Measurements from ENCODE around the gene NBEA.

Gene NBEA

DNA sequence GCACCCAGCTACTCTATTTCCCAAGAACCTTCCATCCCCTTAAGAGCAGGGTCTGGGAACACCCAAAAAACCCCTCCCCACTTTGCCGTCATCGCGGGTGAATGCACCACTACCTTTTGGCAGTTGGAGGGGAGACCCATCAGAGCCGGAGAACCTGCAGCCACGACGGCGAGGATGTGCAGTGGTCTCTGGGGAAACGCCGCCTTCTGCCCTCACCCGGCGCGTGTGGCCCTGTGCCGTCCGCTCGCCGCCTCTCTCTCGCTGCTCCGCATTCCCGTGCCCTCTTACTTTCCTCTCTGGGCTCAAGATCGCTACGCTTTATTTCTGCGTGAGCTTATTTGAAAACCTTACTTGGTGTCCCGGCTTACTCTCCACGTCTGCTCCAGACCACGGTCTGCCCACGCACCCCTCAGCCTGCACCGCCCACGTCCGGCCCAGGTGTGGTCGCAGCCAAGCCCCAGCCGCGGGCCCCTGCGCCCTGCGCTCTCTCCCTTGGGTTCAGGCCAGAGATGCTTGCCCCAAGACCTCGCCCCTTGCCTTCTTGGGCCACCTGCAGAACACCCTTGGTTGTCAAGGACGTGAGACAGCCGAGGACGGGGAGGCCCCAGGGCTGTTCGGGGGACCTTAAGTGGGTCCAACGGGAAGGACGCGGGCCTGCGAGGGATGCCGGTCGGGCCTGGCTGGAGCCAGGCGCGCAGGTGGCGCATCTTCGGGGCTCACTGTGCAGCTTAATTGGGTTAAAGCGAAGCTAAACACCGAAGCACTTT is 536.4 kb downstream of the NBEA start:
- no peak for DNase-seq

DNA sequence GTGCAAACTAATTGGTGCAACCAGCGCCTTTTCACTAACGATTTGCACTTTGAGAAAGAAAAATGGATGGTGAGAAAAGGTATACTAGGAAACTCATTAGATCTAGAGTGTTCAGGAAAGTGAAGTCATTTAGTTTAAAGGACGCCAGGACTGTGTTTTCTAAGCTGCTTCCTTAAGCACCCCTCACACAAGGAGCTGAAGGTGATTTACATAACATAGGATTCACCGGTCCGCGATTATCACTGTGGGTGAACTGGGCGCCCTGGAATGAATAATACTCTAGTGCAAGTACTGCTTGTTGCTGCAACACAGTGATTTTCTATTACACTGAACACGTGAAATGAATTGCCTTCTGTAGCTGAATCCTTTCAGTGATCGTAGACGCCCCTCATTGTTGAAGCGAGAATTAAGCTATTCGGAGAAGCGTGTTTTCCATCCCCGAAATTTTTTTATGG is 537.0 kb downstream of the NBEA start:
- DNase-seq: no peak

DNA sequence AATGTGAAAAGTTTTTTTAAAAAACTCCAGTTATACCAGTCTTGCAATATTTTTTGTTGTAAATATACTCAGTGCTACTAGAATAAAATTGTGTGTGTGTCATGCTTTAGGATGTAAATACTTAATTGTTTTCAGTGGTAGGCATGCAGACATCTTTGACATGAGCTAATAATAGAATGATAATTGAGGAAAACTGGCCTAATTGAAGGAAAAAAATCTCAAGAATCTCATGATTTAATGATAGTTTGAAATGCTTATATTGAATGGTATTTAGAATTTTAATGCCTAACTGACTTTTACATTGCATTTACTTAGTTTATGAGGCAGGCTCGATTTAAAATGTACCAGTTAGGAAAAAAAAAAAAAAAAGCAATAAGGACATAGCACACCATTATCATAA is 537.6 kb downstream of the NBEA start:
- DNase-seq: no peak

DNA sequence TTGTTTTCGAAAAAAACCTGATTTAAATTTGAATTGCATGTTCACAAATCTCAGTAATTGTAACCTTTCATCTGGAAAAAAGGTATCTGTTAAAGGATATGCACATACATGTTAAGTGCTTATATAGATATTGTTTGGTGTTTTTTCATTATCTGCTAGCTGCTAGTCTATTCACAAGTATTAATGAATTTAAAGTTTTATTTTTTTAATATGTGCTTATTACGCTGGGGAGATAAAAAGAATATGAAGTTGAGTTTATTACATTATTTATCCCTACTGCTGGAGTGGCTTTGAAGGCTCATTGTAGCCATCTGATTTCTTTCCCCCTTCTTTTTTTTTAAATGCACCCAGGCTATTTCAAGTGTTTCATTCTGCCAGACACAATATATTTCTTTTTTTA is 538.3 kb downstream of the NBEA start:
- DNase-seq: no peak

DNA sequence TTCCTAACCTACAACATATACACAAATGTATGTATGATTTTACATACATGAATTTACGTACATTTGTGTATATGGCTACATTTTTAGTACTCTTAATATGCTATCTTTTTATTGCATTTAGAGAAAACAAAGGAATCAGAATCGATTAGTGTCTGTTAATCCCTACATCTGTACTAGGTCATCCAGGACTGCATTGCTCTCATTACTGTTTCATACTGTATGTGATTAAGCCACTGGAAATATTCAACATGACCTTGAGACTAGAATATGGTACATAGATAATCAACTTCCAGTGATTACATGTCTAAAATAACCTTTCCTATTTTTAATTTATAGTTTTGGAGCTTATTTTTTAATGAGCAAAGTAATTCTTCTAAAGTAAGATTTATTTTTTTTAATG is 539.7 kb downstream of the NBEA start:
- no peak for DNase-seq

DNA sequence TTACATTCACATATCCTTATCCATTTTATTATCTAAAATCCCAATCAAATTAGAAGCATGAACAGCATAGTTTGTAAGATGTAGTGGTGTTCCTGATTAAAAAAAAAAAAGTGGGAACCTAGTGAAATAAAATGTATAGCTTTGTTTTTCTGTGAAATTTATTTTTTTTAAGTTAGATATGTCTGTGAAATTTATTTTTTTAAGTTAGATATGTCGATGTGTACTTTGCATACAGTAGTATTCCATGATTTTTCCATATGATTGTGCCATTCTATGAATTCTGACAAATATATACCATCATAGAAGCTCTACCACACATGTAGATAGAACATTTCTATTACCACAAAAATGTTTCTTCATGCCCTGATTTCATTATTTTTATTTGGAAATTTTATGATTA is 540.5 kb downstream of the NBEA start:
- DNase-seq: no peak

DNA sequence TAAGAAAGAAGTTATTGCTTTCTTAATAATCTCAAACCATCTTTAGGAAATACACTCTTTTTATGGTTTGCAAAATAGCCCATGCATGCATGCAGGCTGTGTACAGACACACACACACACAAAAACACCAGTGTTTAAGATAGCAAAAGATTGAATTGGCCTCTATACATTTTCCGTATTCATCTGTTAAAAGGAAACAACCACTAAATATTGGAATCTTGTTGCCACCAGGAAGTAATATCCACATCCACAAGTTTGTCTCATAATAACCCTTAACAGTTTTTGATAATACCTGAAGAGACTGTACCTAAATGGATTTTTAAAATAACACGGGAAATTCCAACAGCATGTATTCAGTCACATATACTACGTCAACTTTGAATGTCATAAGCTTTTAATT is 541.7 kb downstream of the NBEA start:
- DNase-seq: no peak

DNA sequence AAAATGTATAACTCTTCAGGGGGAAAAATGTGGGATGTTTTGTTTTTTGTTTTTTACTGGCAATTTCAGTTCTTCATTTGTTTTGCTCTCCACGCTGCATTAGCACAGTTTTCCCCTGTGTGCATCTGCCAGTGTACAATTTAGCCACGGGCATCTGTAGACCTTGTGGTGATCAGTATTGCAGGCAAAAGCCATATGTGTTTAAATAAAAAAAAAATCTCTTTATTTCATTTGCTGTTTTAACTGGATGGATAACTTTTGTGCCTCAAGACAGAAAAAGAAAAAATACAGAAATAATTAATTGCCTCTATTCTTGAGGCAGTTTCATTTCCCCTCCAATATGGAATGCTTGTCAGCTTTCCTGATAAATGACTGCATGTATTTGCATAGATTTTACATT is 542.3 kb downstream of the NBEA start:
- no peak for DNase-seq

DNA sequence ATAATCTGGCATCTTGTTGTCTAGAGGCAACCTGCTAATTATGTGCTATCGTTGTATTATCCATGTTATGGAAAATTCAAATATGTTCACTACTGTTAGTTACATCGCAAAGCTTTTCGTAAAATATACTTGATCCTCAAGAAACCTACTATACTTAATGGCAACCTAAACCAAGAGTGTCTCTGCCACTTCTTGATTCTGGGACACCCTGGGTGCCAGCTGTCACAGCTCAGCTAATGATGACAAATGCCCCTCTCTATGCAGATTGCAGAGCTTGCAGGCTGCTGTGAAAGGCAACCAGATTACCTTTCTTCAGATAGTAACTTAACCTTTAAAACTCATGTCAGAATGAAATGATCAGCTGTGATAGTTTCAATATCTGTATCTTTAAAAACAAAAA is 543.4 kb downstream of the NBEA start:
- DNase-seq: no peak

DNA sequence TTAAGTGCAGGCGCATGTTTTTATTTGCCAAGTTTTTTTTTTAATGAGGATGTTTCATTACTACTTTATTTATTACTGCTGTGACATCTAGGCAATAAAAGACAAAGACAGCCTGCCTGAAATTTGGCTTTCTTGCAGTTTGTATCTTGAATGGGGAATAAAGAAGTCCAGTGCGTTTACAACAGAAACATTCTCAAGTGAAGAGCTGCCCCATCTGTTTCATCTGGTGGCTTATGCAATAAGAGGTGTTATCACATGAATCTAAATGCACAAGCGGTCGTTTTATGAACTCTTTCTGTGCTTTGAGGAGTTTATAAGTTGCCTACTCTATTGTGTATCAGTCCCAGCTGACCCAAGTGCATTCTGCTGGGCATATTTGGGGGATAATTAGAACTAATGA is 547.0 kb downstream of the NBEA start:
- no peak for DNase-seq

DNA sequence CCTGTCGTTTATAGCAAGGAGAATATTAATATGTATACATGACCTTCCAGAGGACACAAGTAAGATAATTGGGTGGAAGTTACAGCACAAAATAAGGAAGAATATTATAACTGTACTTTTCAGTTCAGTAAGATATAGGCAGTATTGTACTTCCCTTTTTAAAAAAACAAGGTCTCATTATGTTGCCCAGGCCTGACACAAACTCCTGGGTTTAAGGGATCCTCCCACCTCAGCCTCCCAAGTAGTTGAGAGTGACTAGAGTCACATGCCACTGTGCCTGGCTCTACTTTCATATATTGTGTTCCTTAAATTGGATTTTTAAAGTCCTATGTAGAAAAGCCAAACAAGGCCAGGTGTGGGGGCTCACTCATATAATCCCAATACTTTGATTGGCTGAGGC is 553.9 kb downstream of the NBEA start:
- DNase-seq: no peak

DNA sequence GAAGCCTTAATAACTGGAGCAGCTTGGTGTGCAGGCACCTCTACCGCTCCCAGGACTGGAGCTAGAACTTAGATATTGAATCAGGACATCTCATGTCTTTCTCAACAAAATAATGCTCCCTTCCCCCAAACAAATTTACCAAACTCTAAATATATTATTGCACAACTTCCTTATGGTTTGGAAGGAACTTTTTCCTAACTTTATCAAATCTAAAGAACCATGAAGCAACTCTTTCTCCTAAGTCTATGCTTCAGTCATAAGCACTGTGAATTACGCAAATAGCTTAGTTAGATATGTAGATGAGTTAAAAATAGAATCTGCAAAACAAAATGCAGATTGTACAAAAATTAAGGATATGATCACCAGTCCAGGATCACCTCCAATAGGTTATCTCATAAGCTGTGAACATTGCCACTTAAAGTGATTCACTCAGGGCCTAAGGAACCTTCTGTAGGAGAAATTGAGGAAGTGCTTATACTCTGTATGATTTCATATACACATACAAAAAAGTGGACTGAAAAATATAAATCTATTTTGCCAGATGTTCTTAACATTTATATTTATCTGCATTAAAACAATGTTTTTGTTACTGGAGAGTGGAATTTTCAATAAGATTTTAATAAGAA is 554.8 kb downstream of the NBEA start:
- no peak for DNase-seq

DNA sequence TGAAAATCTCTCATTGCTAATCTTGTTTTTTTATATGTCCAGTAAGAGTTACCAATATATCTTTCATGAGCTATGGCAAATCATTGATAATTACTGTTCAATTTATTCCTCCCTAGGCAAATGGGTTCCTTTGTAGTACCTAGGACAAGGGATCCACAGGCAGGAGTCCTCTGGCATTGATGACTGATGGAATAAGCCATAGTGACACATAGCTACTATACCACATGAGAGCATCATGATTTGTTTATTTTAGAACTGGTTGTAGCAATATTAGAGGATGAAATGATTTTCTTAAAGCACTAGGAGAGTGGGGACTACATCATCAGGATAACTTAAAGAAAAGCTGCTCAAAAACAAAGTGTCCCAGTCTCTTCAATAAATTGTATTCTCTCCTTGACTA is 556.2 kb downstream of the NBEA start:
- no peak for DNase-seq

DNA sequence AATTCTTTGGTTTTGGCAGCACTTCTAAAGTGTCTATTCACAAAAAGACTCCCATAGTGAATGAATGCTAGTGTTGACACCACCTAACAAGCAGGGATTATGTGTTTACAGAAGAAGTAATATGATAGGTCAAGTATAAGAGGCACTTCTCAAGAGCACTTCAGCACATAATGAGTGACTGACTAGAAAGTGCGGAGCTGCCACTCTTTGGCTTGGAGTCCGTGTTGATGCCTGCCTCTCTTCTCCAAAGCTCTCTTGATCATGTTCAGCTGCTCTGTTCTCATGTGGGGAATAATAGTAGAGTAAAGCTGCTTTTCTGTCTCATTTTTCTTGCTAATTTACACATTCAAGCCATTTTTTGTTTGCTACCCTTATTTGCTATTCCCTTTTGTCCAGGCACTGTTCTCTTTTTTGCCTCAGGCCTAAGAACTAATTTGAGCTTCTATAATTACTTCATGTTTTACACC is 557.2 kb downstream of the NBEA start:
- DNase-seq: peak; percentile 77

DNA sequence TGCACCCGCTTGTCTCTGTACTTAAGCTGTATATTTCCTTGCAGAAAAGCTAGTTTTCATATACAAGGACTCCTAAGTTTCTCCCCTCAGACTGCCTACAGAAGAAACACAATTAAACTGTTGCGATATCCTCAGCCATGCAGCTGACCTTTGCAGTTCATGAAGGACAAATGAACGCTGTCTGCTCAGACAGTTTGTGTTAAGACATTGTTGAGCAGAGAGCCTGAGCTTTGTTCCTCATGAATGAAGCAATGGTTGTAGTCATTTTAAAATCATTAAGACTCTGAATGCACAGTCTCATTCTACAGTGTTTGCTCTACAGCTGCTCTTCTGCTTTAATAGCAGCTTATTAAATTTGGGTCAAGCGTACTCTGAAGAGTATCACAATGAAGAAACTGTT is 557.6 kb downstream of the NBEA start:
- peak; percentile 1 for DNase-seq

DNA sequence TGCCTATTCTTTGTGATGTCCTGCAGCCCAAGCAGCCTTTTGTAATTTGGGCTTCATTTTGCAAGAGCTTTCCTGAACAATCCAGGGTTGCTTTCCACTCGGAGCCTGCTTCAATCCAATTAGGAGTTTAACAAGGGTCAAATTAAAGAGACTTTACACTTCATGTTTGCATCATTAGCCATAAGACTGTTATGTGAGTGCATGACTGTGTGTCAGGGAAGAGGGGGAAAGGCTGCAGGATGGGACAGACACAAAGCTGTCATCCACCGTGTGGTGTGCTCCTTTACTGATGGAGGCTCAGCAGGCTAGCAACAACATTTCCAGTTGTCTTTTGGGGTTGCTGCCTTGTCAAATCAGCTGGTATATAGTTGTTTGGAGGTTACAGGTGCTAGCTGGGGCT is 558.1 kb downstream of the NBEA start:
- no peak for DNase-seq

DNA sequence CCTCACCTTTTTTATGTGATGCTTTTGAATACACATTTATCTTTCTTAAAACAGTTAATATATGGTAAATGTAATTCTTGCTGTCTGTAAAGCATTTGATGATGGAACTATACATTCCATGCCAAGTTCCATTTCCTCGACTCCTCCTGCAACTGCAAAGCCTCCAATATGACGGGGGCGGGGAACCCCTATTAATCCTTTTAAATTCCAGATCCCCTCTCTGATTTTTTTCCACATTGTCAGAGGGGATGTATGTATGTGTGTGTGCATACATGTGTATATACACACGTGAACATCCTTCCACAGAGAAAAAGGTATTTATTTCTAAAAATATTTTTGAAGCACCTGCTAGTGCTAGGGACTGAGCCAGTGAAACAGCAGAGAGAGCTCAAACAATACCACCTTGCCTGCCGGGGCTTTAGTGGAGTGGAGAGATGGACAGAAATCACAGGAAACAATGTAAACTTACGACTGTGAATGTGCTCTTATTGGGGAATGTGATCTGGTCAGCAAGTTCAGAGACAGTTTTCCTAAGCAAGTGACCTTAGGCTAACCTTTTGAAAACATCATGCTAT is 559.7 kb downstream of the NBEA start:
- DNase-seq: no peak

DNA sequence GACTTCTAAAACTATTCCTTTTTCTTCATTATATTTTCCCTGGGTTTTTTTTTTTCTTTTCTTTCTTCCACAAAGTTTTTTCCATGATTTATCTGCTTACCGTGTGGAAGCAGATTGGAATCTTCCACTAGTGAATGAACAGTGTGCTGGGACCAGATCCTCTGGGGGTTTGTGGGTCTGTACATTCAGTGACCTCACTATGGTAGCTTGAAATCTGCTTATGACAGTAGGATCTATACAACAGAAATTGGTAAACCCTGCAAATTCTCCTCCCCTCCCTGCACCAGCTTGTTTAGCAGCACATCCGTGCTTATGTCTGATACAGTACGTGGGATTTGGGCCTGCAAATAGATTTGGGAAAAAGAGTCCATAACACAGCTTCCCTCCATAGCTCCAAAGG is 560.4 kb downstream of the NBEA start:
- DNase-seq: no peak

DNA sequence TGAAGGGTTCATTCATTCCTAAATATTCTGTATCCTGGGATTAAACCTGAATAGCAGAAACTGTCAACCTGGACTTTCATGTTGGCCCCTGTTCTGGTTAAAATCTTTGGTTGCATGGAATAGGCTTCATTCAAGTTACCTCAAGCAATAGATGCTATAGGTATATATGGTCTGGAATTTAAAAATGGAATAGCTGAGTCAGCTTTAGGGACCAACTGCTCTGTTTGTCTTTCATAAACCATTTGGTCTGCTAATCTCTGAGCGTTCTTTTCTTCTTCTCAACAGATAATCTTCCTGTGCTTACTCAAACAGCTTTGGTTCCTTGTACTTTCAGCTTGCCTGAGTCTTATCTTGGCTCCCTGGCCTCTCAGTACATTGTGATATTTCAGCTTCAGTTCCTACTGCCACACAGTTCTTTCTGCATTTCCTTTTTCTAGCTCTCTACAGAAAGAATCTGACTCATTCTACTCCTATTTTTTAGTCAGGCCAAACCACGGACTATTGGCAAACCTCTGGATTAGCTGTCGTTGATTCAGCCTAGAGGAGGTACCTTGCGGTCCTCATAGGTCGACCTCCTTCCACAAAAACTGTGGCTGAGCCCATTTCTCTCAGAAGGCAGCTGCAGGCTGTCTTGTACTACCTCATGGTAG is 570.3 kb downstream of the NBEA start:
- no peak for DNase-seq

DNA sequence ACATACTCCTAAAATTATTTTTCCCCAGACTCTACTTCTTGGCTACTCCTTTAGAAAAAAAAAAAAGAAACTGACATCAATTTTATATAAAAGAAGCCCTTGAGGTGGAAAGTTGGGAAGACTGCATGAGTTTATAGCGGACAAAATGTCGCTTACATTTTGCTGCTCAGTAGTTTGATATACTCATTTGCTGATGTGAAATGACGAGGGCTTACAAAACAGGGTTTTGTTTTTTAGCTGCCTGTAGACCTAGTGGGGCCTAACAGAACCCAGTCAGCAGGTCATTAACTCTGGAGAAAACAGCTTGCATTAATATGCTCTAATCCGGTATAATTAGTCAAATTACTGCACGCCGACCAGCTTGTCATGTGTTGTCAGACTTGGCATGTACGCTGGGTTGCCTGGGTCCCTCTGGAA is 572.0 kb downstream of the NBEA start:
- DNase-seq: no peak

DNA sequence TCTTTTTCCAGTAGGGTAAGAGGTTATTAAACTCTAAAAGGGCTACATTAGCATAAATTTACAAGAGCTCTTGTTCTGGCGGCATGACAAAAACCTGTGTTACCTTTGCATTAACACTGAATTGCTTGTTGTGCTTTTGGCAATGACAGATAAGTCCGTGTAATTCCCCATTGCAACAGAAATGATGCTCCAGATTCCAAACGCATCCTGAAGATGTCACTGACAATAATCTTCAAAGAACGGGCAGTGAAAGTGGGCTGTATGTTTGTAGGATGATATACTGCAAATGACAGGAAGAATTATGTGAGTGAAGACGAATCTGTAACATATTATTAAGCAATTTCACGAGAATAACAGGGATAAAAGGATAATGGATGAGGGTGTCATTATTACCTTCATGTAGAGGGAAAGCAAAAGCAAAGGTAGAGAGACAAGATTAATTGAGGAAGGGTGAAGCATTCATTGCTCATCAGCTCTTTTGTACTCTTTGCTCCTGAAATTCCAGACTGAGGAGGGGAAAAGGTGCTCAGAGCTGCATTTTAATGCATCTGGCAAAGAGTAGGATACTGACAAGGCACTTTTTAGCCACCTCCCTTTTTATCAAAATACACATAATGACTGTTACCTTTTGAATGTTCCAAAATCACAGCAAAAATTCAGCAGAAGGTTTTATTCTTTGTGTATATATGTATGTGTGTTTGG is 572.9 kb downstream of the NBEA start:
- no peak for DNase-seq

DNA sequence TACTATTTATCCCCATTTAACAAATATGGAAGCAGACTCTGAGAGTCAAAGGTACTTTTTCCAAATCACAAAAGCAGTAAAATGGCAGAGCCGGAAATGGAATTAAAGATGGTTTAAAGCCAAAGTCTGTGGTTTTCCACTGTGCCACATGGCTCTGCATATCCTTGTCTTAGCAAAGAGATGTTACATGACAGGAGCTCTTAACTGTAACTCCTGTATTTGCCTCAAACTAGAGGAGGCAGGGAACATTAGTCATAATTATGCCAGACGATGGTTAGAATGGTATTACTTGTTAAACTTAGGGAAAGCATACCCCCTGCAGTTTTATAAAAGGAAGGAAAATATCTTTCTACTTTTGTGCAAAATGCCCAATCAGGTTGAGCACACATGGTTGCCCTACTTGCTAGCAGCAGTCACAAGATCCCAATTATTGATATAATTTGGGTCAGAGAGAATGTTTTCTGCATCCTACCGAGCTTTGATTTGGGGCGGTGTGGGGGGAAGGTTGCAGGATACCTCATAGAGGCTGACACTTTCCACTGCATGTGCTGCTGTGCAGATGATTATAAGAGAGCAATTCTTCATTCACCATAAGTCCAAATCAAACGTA is 576.4 kb downstream of the NBEA start:
- no peak for DNase-seq

DNA sequence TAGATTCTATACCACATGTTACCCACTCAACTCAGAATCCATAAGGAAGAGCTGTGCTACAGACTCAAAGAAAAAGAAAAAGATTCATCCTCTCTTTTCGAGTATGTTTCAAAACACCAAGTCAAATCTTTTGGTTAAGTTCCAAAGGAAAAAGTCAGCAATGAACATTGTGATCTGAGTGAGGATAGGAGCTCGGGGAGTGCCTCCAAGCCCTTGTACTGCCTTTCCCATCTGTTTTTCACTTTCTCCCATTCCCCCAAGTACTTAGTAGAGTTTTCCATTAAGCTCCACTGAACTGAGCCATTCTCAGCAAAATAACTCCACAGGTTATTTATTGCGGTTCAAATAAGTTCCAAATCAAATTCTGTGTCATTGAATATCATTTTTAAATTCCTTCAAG is 582.1 kb downstream of the NBEA start:
- DNase-seq: no peak

All from NCI-H2029 (cell line).